Adrenal gland (tissue), 12 donors: ENCODE measurements around the gene TAB2. TPM values are rescaled to one million over a fixed set of nuclear protein-coding genes. Genes with fewer than 3 reads are reported as not detected.

Experiments used
- DNase-seq, 7 donors: peaks; one replicate each; pipeline ENCODE4 v3.0.0-alpha.2; 2019 to 2020
- H3K27ac ChIP-seq, 5 donors: fragments of 200-600 bp; sonication (generic) in 4 of 5; 1 replicate in 3 of 5; 2 replicates in 2 of 5; pipeline versions ENCODE4 v1.5.1 to v1.8.0; 2016 to 2020; ENCODE audit warnings: mild to moderate bottlenecking in 1 of 5
- H3K27me3 ChIP-seq: fragments of 200-600 bp; 2 replicates; pipeline ENCODE4 v1.8.0; 2021
- H3K36me3 ChIP-seq, 2 donors: fragments of 200-600 bp; replicated peaks in 1 of 2; 1 replicate in 1 of 2; 2 replicates in 1 of 2; pipeline versions ENCODE4 v1.5.1 to v1.8.0; 2018 to 2022
- H3K4me1 ChIP-seq, 2 donors: fragments of 200-600 bp; replicated peaks in 1 of 2; 1 replicate in 1 of 2; 2 replicates in 1 of 2; pipeline versions ENCODE4 v1.5.1 to v1.8.0; 2018 to 2021
- H3K4me3 ChIP-seq, 4 donors: fragments of 200-600 bp; sonication (generic) in 3 of 4; one replicate each; pipeline ENCODE4 v1.5.1; 2016 to 2018
- H3K9me3 ChIP-seq, 3 donors: fragments of 200-600 bp; sonication (generic) in 1 of 3; replicated peaks in 1 of 3; 1 replicate in 2 of 3; 2 replicates in 1 of 3; pipeline versions ENCODE4 v1.5.1 to v1.8.0; 2016 to 2021
- CTCF ChIP-seq, 6 experiments: fragments of 450-650 bp in 4 of 6; fragments of 200-600 bp in 2 of 6; sonication (generic) in 1 of 6; IDR thresholded peaks; 1 replicate in 5 of 6; 2 replicates in 1 of 6; pipeline versions ENCODE4 v1.5.1 to v1.8.0; 2016 to 2021; ENCODE audit warnings: antibody characterized with exemption in 6 of 6, mild to moderate bottlenecking in 2 of 6, moderate library complexity in 1 of 6
- POLR2A ChIP-seq, 2 donors: fragments of 450-650 bp; IDR thresholded peaks; one replicate each; pipeline ENCODE4 v1.6.1; 2017; ENCODE audit warnings: antibody characterized with exemption in 2 of 2, mild to moderate bottlenecking in 2 of 2, moderate library complexity in 1 of 2
- WGBS, 4 donors: extraction: QIAGEN DNeasy Blood & Tissue Kit in 2 of 4; methylation state at CpG; one replicate each; pipeline versions ENCODE4 v1.1.5 to v1.1.7; 2013 to 2017; 5-methylcytosine and 5-hydroxymethylcytosine counted together
- intact Hi-C, 2 donors: fragments of 100-400 bp; cut with DNase I; formaldehyde crosslinking; loops; one replicate each; pipeline versions ENCODE4 v1.14.1 to v1.15.0; 2022 to 2023
- polyA plus RNA-seq, 3 donors: library from polyadenylated mRNA; stranded (reverse); fragments of 200-250 nt in 2 of 3; fragments of 350-450 nt in 1 of 3; fragmentation: Illumina TruSeq in 1 of 3; extraction: RNeasy Lipid Tissue Mini Kit (QIAGEN cat#74804) in 1 of 3; gene quantifications; one replicate each; pipeline ENCODE4 v1.2.3, GENCODE V29; 2013 to 2014
- total RNA-seq, 9 donors: library from RNA; depleted of rRNA in 4 of 9; stranded (reverse); fragments of >200 nt in 4 of 9; fragments of 120-200 nt in 1 of 9; fragmentation: NEBNext Ultra II Directional in 1 of 9; extraction: Animal tissue kit (Norgen Biotek cat#: 25700) in 1 of 9; gene quantifications; one replicate each; pipeline versions ENCODE4 v1.1.0 to v1.2.4, GENCODE V29; 2013 to 2023
- donor health status: healthy with polysubstance abuse.
- donor health status: Bipolar disorder and iron deficiency.
- donor health status: DM: yes; HTN: yes; CAD: no.
- donor health status: DM: no; HTN: no; CAD: no.
- donor health status: DM: no; HTN: no; CAD: no.
- donor health status: DM: yes; HTN: yes; CAD: no.

Gene TAB2
- total and polyA plus RNA-seq, 12 donors: 10.8 to 68.8 (median 43.9) TPM

DNA sequence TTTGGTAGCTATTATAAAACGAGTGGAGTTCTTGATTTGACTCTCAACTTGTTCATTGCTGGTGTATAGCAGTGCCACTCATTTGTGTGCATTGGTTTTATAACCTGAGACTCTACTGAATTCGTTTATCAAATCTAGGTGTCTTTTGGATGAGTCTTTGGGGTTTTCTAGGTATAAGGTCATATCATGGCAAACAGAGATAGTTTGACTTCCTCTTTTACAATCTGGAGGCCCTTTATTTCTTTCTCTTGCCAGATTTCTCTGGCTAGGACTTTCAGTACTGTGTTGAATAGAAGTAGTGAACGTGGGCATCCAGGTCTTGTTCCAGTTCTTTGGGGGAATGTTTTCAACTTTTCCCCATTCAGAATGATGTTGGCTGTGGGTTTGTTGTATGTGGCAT is 121.3 kb downstream of the TAB2 start:
- intact Hi-C loops: no loop called here
- no peaks in the 10 kb centered on the region for H3K9me3 ChIP-seq
- no peak overlapping the region for H3K27ac ChIP-seq
- TF ChIP-seq POLR2A (IDR thresholded peaks at IDR 0.05) (no peak), CTCF (IDR thresholded peaks at IDR 0.05) (no peak)
- H3K36me3 ChIP-seq: no peaks in the 10 kb centered on the region
- 69 to 80% (median 76%) methylated on average over 3 of the region's 3 CpGs for WGBS, 4 donors
- no peak overlapping the region for H3K4me3 ChIP-seq
- DNase-seq: no peak
- peaks cover 0 to 14% of the 10 kb centered on the region in 2 donors for H3K4me1 ChIP-seq
- H3K27me3 ChIP-seq: no peaks in the 10 kb centered on the region

GRCh38 chr6:149439626-149440025 is 122.1 kb downstream of the TAB2 start:
- WGBS, 4 donors: 84 to 92% (median 85%) methylated on average over 1 of the region's 1 CpG

DNA sequence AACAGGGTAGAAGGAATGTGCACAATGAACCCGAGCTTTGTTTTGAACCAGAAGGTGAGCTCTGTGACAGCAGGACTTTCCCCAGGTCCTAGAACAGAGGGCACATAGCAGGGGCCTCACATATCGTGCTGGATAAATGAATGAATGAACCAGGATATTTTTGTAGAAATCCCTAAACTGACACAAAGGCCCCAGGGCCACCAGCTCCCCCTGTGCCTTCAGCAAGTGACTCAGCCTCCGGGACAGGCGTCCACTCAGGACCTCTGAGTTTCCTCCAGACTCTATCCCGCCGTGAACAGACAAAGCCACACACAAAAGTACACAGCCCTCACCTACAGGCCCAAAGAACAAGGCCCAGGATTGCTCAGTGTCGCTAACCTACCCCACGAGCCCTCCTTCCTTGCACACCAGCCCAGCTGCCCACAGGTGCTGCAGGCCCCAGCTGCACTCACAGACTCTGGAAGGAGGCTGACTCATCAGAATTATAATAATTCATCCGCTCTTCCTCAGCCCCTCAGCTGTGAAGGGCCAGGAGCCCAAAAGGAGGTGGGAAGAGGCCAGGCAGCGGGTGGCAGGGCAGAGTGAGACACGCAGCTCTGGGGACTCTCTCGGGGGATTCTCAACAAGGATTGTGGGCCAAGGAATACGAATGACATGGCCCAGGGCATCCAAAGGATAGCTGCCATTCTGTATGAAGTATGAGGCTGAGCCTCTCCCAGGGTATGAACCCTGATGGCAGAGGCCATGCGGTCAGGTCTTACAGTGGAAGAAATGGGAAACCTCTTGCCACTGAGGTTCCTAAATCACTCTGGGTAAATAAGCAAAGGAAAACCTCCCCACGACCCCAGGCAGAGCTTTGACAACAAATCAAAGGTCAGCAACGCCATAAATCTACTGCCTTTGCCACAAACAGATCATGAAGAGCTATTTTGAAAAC is 123.5 kb downstream of the TAB2 start:
- intact Hi-C loops: no loop called here
- Histone ChIP-seq H3K9me3 (no peaks in the 10 kb centered on the region), H3K4me1 (peaks cover 0 to 14% of the 10 kb centered on the region in 2 donors), H3K36me3 (no peaks in the 10 kb centered on the region), H3K27me3 (no peaks in the 10 kb centered on the region), H3K4me3 (no peak overlapping the region), H3K27ac (no peak overlapping the region)
- no peak for TF ChIP-seq CTCF (IDR thresholded peaks at IDR 0.05)
- 53 to 63% (median 56%) methylated on average over 8 to 16 of the region's 16 CpGs for WGBS, 4 donors
- peak in 5 of 7 donors; percentile 42 to 68 (median 46) for DNase-seq

More at GRCh38 chr6:149439626-149440025, 122.1 kb downstream of the TAB2 start:
- Histone ChIP-seq H3K4me1 (peaks cover 0 to 14% of the 10 kb centered on the region in 2 donors), H3K36me3 (no peaks in the 10 kb centered on the region), H3K27me3 (no peaks in the 10 kb centered on the region), H3K27ac (no peak overlapping the region), H3K9me3 (no peaks in the 10 kb centered on the region), H3K4me3 (no peak overlapping the region)
- TF ChIP-seq CTCF (IDR thresholded peaks at IDR 0.05) (no peak), POLR2A (IDR thresholded peaks at IDR 0.05) (no peak)
- DNase-seq: peak in 1 of 7 donors; percentile 11
- intact Hi-C loops: no loop called here

DNA sequence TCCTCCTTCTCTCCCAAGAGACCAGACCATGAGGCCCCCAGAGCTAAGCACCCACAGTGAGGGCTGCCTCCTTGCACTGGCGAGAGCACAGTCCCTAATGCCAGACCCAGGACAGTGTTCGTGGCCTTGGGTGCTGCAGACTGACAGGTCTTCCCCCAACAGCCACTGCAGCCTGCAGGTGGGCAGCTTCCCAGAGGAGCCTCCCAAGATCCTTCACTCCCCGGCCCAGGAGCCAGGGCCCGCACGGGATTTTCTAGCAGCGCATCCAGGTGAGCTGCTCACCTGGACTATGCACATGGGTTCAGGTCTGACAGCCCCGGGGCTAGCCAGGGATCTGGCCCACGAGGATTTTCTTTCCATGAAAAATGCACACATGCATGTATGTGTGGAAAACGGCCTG is 124.2 kb downstream of the TAB2 start:
- Histone ChIP-seq H3K27ac (no peak overlapping the region), H3K27me3 (no peaks in the 10 kb centered on the region), H3K36me3 (no peaks in the 10 kb centered on the region), H3K4me1 (peaks cover 0 to 14% of the 10 kb centered on the region in 2 donors), H3K4me3 (no peak overlapping the region), H3K9me3 (no peaks in the 10 kb centered on the region)
- intact Hi-C loops: no loop called here
- TF ChIP-seq POLR2A (IDR thresholded peaks at IDR 0.05) (no peak), CTCF (IDR thresholded peaks at IDR 0.05) (no peak)
- no peak for DNase-seq
- 62 to 73% (median 67%) methylated on average over 3 to 9 of the region's 9 CpGs for WGBS, 4 donors
